Measurements from ENCODE around the gene ZFYVE21.
A peak's percentile ranks its signal among the peaks of the same experiment; 100 is the strongest.

Gene ZFYVE21

GRCh38 chr14:103692159-103692558, 23.5 kb upstream of the ZFYVE21 start:
- no peak for TF ChIP-seq CTCF (IDR thresholded peaks at IDR 0.05; ENCODE audit: insufficient read depth, low read depth, low read length, missing control alignments)
- H3K4me3 ChIP-seq (ENCODE audit: low read depth, low read length), result no peak overlapping the region
- peak; percentile 40 for DNase-seq (ENCODE audit: low read depth)

GRCh38 chr14:103692871-103693270, 22.7 kb upstream of the ZFYVE21 start:
- TF ChIP-seq CTCF (IDR thresholded peaks at IDR 0.05; ENCODE audit: insufficient read depth, low read depth, low read length, missing control alignments), result no peak
- no peak overlapping the region for H3K4me3 ChIP-seq (ENCODE audit: low read depth, low read length)
- no peak for DNase-seq (ENCODE audit: low read depth)

- H3K4me3 ChIP-seq (ENCODE audit: low read depth, low read length), result no peak overlapping the region
- no peak for DNase-seq (ENCODE audit: low read depth)
- TF ChIP-seq CTCF (IDR thresholded peaks at IDR 0.05; ENCODE audit: insufficient read depth, low read depth, low read length, missing control alignments), result no peak
Observed at GRCh38 chr14:103693515-103693914, 22.1 kb upstream of the ZFYVE21 start.

- no peak for TF ChIP-seq CTCF (IDR thresholded peaks at IDR 0.05; ENCODE audit: insufficient read depth, low read depth, low read length, missing control alignments)
- DNase-seq (ENCODE audit: low read depth), result no peak
- no peak overlapping the region for H3K4me3 ChIP-seq (ENCODE audit: low read depth, low read length)
Observed at GRCh38 chr14:103694572-103695026, 21.0 kb upstream of the ZFYVE21 start.

- DNase-seq (ENCODE audit: low read depth), result no peak
- TF ChIP-seq CTCF (IDR thresholded peaks at IDR 0.05; ENCODE audit: insufficient read depth, low read depth, low read length, missing control alignments), result no peak
- H3K4me3 ChIP-seq (ENCODE audit: low read depth, low read length), result no peak overlapping the region
Observed at GRCh38 chr14:103695296-103696069, 20.1 kb upstream of the ZFYVE21 start.

GRCh38 chr14:103696070-103696402, 19.6 kb upstream of the ZFYVE21 start:
- no peak for DNase-seq (ENCODE audit: low read depth)
- no peak overlapping the region for H3K4me3 ChIP-seq (ENCODE audit: low read depth, low read length)
- TF ChIP-seq CTCF (IDR thresholded peaks at IDR 0.05; ENCODE audit: insufficient read depth, low read depth, low read length, missing control alignments), result no peak
